DLD1 (cell line): ENCODE data around the gene HPCAL1.
"Not testable (repeated sequence)": the region's sequence is repeated elsewhere in the genome, so short reads cannot be mapped to it uniquely, and the experiment has no call there.

Experiments used
- in situ Hi-C: cut with HindIII; loops from 2 replicates; pipeline ENCODE4 v1.10.0; 2017; ENCODE audit warnings: low sequenced_read_pairs

The HPCAL1 gene

DNA sequence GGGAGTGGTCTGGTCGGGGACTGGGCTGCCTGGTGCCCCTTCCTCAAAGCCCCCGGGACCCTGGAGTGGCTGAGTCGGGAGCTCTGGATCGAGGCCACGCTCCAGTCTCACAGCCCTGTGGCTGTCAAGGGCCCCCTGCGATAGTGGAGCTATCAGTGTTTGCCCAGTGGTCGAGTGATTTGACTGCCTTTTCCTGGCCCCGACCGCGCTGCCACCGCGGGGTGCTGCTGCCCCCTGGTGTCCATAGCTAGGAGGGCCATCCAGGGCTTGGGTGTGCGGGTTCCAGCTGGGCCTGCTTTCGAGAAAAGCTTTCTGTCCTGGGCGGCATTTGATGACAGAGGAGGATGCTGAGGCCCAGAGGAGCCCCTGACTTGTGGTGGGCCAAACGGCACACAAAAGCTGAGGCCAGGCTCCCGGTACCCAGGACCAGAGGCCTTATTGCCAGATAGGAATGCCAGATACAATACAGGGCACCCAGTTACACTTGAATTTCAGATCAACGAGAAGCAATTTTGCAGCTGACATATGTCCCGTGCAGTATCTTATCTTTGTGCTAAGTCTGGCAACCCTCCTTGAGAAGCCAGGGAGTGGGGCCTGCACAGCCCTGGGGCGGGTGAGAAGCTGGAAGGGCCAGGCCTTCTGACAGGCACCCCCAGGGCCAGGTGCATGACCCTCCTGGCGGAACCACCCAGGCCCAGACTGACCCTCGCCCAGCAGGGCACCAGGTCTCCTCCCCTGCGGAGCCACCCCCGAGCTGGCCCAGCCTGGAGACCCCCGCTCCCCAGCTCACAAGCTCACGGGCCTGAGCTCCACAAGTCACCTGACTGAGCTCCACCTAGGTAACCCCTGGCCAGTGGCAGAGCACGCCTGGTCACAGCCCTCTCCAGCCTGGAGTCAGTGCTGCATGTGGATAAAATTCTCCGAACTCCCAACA is 132.4 kb downstream of the HPCAL1 start:
- in situ Hi-C loops = loop anchor here (10.0 kb wide), 2 partner anchors 230 to 310 kb away; partner anchors contain the start of gene RRM2

DNA sequence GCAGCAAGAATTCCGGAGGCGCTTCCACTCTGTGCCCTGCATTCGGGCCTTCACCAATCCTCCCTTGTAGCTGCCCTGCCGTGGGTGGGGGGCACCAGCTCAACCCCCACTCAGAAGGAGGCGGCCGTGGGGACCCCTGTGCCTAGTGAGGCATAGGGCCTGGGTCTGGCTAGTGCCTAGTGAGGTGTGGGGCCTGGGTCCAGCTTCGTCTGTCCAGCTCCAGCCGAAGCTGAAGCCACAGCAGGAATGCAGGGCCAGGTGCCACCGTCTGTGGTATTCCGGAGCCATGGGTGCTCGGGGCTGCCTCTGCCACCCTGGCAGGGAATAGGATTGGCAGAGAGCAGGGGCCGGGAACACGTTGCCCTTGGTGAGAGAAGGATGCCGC is 133.1 kb downstream of the HPCAL1 start:
- in situ Hi-C loops = loop anchor here (10.0 kb wide), 2 partner anchors 229 to 311 kb away; partner anchors contain the start of gene RRM2

DNA sequence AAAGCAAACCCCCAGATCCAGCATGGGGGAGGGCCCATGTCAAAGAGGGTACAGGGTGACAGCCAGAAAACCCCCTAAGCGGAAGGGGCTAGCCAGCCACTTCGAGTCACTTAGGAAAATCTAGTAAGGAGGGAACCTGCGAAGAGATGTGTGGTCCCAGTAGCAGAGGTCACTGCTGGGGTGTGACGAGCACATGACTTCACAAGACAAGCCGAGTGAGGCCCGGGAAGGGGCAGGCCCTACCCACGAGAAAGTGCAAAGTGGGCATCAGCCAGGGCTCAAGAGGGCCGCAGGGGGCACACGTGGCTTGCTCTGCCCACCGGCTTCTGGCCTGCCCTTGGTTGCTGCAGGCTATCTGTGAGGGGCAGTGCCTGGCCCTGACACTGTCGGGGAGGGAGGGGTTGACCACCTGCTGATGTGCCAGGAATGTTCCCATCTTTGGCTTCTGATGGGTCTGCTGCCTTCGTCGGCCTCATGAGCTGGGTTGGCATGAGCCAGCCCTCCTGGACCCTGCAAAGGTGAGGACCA is 133.9 kb downstream of the HPCAL1 start:
- in situ Hi-C loops = loop anchor here (10.0 kb wide), 2 partner anchors 228 to 312 kb away; partner anchors contain the start of gene RRM2

- in situ Hi-C loops = loop anchor here (10.0 kb wide), 2 partner anchors 227 to 313 kb away; partner anchors contain the start of gene RRM2
Measured at GRCh38 chr2:10437806-10438205, 135.1 kb downstream of the HPCAL1 start.

GRCh38 chr2:10438688-10439087 is 136.0 kb downstream of the HPCAL1 start:
- in situ Hi-C loops = loop anchor here (10.0 kb wide), 2 partner anchors 226 to 314 kb away; partner anchors contain the start of gene RRM2

DNA sequence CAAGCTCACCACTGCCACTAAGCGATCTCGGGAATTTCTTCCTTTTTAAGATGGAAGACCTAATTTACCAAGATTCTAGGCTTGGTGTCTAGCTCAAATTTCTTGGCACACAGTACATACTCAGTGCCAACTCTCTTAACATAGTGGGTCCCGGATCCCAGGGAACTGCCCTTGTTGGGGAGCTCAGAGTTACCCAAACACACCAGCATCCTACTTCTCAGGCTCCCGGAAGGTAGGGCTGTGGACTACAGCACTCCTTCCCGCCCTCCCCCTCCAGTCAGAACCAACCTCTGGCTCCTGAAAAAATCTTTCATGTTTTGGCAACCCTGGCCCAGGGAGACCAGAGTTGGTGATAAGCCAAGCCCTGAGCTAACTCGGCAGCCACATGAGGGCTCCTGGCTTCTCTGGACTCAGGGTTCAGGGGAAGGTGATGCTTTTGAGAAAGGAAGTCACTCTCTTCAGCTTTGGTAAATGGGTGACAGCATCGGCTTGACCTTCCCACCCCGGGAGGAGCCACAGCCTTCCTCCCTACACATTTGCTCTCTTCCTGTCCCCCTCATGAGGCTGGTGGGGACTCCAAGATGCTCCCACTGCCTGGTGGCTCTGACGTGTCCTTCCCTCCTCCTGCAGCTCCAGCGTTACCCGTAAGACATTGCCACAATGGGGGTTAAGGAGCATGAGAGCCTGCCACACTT is 136.6 kb downstream of the HPCAL1 start:
- in situ Hi-C loops = loop anchor here (10.0 kb wide), 2 partner anchors 225 to 315 kb away; partner anchors contain the start of gene RRM2

DNA sequence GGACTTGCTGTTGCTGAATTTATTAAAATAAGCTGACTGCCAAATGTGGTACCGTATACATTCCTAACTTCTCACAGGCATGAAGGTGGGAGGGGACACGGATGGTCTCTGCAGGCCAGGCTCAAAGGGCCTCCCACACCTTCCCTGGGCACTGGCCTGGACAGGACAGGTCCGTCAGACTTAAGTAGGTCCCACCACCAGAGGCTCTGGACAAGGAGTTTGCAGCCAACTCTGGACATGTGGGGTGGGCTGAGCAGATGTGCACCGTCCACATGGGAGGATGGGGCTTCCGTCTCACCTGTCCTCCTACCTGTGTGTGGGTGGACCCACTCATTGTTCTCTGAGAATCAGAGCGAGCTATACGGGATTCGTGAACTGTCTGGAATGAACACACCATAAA is 137.3 kb downstream of the HPCAL1 start:
- in situ Hi-C loops = loop anchor here (10.0 kb wide), 2 partner anchors 225 to 315 kb away; partner anchors contain the start of gene RRM2

GRCh38 chr2:10440736-10441135 is 138.0 kb downstream of the HPCAL1 start:
- in situ Hi-C loops = no loop called here

DNA sequence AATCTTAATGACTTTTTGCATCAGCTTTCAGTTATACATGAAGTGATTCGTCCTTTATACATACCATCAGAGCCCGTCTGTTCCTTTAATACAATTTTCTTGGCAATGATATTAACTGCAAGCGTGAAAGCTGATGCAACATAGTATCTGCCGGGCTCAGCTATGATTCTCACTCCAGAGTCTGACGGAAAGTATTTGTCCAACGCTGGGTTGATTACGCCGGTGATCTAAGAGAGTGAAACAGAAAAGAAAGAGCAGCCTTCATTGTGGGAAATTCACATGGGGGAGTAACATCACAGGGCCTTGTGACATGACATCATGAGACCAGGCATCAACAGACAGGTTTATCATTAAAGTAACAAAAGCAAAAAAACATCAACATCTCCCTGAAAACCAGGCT is 139.2 kb downstream of the HPCAL1 start:
- in situ Hi-C loops = no loop called here

- in situ Hi-C loops = not testable (repeated sequence)
Measured at GRCh38 chr2:10442469-10443126, 139.9 kb downstream of the HPCAL1 start.

GRCh38 chr2:10444463-10444862 is 141.8 kb downstream of the HPCAL1 start:
- in situ Hi-C loops = no loop called here

- in situ Hi-C loops = no loop called here
Measured at GRCh38 chr2:10446631-10447030, 143.9 kb downstream of the HPCAL1 start.

GRCh38 chr2:10447300-10447894 is 144.7 kb downstream of the HPCAL1 start:
- in situ Hi-C loops = no loop called here

- in situ Hi-C loops = no loop called here
Measured at GRCh38 chr2:10447895-10448575, 145.3 kb downstream of the HPCAL1 start, which contains the start of gene ODC1. TSS of gene ODC1 (minus strand) at chr2:10448327. CDS start at chr2:10445032, 3,295 bp downstream.

DNA sequence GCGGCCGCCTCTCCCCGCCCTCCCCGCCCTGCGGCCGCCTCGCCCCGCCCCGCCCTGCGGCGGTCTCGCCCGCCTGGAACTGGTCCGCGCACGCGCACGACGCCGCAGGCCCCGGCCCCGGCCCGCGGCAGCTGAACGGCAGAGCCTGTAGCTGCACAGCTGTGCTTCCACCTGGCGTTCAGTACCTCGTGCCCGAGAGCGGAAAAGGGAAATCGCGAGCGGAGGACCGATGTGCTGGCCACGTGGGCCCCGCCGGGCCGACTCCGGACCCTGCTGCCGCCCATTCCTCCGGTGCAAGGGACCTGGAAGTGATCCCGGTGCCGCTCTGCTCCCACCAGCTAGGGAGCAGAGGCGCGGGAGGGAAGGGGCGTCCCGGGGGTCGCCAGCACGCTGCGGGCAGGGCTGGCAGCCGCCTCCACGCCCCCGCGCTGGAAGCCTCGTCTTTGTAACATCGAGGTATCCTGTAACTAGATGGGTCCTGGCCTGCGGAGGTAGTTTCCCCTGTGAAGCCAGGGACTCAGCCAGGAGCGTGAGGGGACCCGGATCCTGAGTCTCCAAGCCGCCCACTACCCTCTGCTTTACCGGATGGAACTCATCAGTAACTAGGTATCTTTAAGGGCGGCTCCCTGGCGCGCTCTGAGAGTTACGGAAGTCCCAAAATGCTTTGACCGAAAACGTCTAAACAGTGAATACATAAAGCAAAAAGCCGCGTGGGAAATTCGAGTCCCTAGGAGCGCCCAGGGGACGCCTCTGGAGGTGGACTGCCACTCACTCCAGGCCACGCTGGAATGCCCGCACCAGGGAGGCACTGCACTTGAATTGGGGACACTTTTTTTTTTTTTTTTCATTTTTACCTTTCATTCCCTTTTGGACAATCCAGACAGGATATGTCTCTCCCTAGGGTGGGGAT is 146.1 kb downstream of the HPCAL1 start:
- in situ Hi-C loops = no loop called here

GRCh38 chr2:10449486-10449831 is 146.8 kb downstream of the HPCAL1 start:
- in situ Hi-C loops = no loop called here

DNA sequence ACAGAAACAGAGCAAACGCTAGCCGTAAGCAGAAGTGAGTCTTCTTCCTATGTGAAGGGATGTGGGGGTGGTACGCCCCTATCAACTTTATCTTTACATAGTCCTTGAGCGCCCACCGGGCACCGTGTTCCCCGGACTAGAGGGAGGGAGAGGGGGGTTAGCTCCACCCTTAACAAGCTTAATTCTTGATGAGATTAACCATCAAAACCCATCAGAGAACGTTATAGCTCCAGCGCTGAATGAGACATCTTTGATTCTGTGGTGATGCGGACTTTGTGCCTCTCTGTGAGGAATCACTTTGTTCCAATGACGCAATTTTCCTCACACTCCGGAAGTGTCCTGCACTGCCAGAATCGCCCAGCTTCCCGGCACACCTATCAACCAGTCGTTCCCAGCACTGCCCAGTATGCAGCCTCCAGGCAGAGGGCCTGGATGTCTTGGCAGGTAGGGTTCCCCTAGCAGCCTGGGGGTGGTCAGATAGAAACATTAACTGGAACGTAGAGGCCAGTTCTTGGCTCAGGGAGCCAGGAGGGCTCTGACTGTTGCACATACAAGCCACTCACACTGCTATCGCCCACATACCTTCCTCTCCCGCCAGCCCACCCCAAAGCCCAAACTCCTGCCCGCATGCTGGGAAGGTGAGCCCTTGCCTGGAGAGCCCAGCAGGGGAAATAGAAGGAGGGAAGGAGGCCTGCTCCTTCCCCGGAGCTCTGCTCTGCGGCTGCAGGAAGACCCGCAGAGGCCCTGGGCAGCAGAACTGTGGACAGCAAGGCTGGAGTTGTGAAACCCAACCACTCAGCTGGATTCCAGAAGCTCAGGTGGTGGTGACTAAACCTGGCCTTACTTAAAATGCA is 147.4 kb downstream of the HPCAL1 start:
- in situ Hi-C loops = no loop called here

GRCh38 chr2:10451819-10452218 is 149.1 kb downstream of the HPCAL1 start:
- in situ Hi-C loops = no loop called here
